ENCODE measurements around the gene SYCP2.

Gene SYCP2

GRCh38 chr20:59813948-59814839, 119.2 kb downstream of the SYCP2 start:
- ChIA-PET CTCF (interaction anchor here (0.6 kb wide), 1 partner anchor 40 kb away, joined by 3 read pairs; no protein-coding TSS in a partner anchor), POLR2A (ENCODE audit: low non-redundant PET) (no interaction called here)
- TF ChIP-seq CTCF (conservative IDR thresholded peaks at IDR 0.05; ENCODE audit: low read depth), result no peak
- no peak for DNase-seq (ENCODE audit: low spot score)
- H3K27ac ChIP-seq, result no peak overlapping the region

Data from RWPE1 (cell line).